ENCODE measurements around the gene PSMD13.
A peak's percentile ranks its signal among the peaks of the same experiment; 100 is the strongest.

Gene PSMD13

DNA sequence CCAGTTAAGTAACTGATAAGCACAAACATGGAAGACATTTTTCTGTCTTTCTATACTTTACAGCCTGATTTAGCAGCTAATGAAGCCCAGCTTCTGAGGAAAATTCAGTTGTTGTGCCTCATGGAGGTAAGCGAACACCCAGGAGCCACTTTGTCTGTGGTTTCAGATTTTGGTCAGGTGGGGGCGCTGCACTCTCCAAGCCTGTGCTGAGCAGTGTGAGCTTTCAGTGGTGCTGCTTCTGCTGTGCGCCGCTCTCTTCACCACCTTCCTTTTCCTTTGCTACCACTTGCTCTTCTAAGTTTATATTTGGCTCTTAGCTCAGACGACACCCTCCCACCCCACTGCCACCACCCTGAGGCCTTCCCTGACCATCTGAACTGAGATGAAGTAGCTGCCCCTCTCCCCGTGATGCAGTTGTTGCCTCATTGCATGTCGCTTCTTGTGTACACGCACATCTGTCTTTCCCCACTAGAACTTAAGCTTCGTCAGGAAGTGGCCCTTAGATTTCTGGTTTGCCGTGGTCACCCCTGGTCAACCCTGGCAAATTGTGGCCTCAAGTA, 14.0 kb downstream of the PSMD13 start:
- DNase-seq = peak; percentile 77

DNA sequence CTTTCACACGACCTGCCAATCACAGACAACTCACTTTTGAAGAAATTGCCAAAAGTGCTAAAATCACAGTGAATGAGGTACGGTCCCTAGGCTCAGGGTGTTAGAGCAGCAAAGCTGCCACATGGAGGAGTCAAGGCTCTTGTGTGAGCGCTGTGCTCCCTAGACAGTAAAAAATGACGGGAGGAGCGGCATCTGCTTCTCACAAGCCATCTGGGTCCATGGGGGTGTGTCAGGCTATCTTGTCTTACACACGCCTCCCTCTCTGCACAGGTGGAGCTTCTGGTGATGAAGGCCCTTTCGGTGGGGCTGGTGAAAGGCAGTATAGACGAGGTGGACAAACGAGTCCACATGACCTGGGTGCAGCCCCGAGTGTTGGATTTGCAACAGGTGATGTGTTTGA, 14.8 kb downstream of the PSMD13 start:
- no peak for DNase-seq

DNA sequence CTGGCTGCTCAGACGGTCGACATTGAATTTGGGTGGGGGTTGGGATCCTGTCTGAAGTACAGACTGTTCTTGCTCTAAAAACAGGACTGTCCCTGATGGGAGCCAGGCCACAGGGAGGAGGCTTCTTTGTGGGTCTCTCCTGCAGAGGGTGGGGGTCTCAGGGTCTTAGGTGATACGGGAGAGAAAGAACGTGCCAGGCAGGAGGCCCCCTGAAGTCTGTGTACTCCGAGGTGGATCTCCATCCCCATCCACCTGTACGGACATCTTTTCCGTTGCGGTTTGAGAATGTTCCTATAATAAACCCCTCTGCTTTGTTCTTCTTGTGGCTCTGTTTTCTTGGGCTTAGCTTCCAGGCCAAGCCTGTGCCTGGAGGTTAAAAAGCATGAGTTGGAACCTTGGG, 15.9 kb downstream of the PSMD13 start:
- DNase-seq = no peak

DNA sequence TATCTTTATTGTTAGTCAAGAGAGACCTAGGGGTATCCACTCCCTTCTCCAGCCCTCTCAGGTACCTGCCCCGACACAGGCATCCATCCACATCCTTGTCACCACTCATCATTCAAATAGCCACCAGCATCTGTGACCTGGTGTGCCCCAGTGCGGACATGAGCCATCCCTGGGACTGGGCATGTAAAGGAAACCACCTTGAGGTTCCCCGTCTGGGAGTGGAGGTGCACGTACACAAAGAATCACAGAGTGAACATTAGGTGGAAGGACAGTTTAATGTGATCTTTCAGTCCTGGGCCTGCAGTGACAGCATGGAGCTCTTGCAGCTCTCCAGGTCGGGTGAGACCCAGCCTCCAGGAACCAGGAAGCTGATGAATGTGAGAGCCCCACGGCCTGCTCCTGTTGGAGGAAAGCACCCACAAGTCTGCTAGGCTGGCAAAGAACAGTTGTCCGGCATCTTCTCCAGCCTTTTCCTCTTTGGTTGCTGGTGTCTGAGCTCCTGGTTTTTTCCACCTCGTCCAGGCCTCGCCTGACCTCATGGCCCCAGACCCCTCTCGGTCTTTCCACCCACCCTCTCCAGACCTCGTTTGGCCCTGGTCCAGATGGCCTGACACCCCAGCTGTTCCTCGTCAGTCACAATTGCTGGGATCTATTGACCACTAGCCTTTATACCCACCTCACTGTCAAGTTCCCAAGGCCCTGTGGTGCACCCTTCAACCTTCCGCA, 16.5 kb downstream of the PSMD13 start:
- no peak for DNase-seq

DNA sequence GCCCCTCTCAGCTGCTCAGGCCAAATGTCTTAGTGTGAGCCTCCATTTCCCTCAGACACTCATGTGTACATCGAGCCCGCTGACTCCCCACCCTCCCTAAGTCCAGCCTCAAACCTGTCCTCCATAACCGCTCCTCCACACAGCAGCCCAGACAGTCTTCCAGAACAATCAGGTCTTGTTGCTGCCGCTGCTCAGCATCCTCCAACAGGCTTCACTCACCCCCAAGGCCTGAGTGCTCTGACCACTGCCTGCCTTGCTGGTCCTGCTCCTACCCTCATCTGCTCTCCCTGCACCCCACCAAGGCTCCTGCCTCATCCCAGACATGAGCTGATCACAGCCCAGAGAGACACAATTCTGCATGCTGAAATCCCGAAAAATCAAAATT, 17.1 kb downstream of the PSMD13 start:
- DNase-seq = no peak

DNA sequence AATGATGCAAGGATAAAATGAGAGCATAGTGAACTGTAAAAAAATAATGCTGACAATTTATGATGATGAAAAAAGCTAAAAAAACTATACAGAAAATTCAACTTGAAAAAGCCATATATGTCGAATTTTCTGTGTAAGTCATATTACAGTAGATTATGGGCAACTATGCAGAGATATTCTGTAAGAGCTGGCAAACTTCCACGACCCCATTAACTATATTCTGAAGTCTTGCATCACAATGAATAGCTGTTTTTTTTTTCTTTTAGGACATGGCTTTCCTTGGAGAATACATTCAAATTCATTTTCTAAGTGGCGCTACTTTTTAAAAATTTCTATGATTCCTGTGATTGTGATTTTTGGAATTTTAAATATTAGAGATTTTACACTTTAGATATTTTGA, 18.4 kb downstream of the PSMD13 start:
- DNase-seq = no peak

DNA sequence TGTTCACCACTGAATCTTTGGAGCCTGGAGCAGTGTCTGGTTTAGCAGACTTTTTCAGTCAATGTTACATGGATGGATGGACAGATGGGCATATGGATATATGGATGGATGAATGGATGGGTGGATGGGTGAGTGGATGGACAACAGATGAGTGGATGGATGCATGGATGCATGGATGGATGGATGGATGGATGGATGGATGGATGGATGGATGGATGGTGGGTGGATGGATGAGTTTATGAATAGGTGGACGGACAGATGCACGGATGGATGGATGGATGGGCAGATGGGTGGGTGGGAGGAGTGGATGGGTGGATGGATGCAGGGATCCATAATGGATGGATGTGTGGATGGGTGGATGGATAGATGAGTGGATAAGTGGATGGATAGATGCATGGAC, 19.0 kb downstream of the PSMD13 start:
- no peak for DNase-seq

DNA sequence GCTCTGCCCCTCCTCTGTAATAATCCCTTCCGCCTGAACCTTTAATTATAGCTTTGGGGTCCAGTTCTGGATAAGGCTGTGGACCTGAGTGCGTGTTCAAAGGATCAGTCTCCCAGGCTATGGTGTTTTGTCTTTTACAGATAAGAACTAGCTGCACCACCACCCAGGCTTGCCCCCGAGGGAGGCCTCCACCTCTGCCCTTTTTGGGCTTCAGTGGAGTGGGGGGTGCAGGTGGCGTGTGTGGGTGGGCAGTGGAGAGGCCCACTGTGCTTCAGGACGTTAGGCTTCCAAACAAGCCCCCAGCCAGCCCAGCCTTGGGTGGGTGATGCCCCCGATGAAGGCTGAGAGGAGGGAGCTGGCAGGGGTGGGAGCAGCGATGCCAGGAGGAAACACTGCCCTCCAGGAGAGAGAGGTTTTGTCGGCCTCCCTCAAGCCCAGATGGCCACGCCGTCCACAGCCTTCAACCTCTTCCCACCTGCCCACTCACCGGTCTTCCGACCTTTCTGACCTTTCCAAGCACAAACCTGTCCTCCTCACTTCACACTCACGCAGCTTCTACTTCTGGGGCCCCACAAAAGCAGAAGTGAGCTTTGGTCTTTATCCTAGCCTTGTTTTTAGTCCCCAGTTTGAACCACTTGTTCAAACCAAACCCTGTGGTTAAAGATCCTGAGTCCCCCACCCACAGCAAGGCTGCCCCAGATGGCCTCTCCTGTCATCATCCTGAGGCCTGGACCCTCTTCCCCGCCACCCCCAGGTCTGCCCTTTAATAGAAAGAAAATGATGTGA, 20.4 kb downstream of the PSMD13 start:
- DNase-seq = no peak

DNA sequence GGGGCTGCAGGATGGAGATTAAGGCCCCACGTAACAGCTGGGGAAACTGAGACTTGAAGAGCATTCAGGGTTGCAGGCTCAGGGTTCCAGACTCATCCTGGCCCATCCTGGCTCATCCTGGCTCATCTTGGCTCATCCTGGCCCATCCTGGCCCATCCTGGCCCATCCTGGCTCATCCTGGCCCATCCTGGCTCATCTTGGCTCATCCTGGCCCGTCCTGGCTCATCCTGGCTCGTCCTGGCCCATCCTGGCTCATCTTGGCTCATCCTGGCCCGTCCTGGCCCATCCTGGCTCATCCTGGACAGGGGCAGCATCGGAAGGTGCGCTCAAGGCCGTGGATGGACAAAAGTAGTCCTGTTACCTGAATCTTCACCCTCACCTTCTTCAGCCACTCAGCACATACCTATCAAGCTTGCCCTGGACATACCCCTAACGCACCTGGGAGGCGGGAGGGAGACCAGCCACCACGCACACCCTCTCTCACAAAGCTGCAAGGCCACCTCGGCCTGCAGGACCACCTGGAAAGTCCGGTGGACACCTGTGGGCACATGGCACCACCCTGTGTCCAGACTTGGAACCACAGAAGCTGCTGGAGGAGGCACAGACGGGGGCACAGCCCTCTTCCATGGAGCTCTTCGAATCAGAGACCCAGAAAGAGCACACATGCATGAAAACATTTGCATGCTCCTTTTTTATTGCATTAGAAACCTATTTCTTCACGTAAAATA, 21.2 kb downstream of the PSMD13 start:
- no peak for DNase-seq

DNA sequence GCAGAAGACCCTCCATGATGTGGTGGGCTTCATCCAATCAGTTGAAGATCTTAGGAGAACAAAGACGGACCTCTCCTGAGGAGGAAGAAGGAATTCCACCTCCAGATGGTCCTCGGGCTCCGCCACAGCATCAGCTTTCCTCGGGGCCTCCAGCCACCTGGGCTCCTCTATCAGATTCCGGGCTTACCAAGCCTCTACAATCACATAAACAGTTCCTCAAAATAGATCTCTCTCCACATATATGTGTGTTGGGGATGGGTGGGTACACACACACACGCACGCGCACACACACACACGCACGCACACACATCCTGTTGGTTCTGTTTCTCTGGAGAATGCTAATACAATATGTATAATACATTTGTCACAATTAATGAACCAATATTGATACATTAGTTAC, 22.6 kb downstream of the PSMD13 start:
- no peak for DNase-seq

DNA sequence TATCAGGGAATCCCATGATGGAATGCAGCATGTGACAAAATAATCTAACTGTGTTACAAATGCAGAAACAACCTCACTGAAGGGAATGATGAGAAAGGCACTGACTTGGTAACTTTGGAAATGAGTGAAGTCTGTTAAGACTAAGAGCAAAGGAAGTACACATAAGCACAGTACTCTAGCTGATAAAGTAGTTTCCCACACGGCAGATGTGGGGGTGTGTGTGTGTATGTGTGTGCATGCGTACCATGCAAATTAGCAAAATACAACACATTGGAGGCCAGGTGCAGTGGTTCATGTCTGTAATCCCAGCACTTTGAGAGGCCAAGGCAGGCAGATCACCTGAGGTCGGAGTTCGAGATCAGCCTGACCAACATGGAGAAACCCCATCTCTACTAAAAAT, 24.8 kb downstream of the PSMD13 start:
- DNase-seq = no peak

DNA sequence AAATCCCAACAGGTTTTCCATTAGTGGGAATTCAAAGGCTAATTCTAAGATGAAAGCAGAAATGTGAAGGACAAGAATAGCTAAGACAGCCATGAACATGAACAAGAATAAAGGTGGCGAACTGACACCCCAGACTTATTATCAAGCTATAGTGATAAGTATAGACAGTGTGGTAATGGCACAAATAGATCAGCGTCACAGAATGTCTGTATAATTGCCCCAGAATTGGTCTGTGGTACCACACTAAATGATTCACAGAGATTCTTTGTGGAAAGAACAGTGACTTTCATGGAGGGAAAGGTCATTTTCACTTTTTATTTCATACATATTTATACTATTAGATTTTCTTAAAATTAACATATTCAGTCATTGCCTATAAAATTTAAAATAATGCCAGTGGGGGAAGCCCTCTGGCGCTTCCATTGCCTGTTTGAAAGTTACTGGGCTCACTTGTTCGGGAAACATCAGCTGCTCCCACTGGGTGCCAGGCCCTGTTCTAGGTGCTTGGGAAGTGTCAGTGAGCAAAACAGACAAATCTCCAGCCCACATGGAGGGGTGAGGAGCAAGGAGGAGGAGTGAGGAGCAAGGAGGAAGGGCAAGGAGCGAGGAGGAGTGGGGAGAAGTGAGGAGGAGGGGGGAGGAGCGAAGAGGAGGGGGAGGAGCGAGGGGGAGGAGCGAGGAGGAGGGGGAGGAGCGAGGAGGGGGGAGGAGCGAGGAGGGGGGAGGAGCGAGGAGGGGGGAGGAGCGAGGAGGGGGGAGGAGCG, 30.1 kb downstream of the PSMD13 start:
- DNase-seq = peak; percentile 50

DNA sequence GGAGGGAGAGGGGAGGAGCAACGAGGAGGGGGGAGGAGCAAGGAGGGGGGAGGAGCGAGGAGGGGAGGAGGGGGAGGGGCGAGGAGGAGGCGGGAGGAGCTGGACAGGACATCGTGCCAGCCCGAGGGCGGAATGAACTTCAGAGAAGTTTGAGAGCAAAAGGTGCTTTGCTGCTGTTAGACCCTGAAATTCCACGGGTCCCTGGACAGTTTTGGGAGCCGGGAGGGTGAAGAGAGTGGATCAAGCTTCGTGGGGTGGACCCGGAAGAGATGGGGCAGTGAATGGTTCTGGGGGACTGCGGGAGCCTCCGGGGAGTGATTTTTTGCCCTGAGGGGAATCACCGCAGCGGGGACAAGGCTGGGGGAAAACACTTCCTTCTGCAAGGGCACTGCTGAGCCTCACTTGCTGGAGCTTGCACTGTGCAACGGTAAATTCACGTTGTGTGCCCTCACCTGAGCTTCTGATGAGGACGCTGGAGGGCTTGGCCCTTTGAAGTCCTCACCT, 30.8 kb downstream of the PSMD13 start:
- peak; percentile 61 for DNase-seq

DNA sequence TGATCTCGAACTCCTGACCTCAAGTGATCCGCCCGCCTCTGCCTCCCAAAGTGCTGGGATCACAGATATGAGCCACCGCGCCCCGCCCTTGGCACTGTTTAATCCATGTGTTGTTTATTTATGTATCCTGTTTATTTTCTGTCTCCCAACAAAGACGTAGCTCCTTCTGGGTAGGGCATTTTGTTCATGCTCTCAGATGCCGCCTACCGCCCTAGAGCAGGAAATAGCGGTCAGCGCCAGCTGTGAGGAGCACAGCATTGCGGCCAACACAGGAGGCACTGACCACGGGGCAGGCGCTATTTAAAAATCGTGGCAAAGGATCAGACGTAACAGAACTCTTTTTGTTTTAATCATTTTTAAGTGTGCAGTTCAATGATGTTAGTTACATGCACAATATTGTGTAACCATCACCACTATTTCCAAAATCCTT, 32.0 kb downstream of the PSMD13 start:
- peak; percentile 67 for DNase-seq

DNA sequence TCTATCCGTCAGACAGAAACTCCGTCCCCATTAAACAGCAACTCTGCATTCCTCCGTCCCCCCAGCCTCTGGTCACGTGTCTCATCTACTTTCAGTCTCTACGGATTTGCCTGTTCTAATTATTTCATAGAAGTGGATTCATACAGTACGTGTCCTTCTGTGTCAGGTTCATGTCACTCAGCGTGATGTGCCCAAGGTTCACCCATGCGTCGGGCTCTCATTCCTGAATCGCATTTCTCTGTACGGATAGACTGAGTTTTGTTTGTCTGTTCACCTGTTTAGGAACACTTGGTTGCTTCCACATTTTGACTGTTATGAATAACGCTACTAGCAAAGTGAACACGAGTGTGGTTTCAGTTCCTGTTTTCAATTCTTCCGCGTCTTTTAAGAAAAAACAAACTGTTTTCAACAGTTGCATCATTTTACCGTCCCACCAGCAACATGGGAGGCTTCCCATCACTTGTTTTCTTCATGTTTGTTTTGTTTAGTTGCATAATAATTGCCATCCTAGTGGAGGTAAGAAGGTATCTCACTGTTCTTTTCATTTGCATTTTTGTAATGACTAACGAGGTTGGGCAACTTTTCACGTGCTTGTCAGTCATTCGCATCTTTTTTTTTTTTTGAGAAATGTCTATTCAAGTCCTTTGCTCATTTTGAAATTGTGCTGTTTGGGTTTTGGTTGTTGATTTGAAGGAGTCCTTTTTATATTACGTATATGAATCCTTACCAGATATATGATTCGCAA, 32.5 kb downstream of the PSMD13 start:
- peak; percentile 89 for DNase-seq

DNA sequence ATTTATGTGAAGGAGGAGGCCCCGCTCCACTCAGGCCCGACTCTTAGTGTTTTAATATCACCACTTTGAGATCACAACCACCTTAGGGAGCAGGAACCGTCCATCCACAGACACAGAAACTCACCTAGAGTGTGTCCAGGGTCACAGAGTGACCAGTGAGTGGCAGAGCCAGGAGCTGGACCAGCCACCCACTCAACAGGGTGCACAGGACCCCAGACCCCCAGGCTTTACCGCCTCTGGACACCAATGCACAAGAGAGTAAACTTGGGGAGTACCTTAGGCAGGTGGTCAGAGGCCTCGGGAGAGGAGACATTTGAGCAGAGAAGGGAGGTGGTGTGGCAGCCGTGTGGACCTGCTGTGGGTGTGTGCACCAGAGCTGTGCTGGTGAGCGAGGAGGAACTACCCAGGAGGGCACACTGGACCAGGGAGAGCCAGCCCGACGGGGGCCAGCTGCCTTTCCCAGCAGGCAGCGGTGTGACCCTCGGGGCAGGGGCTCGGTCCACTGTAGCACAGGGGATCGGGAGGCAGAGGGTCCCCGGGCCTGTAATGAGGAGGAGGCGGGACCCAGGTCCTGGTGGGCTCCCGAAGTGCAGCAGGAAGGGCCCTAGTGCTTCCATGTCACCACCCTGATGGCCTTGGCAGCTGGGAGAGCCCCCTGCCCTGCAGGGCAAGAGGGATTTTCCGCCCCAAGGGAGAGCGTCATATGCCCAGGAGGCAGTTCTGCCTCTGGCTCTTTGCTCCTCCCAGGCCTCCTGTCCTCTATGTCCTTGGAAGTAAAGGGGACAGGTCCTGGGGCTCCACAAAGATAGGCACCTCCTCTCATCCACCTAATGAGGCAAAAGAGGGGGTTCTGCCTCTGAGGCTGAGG, 33.9 kb downstream of the PSMD13 start:
- DNase-seq = no peak

DNA sequence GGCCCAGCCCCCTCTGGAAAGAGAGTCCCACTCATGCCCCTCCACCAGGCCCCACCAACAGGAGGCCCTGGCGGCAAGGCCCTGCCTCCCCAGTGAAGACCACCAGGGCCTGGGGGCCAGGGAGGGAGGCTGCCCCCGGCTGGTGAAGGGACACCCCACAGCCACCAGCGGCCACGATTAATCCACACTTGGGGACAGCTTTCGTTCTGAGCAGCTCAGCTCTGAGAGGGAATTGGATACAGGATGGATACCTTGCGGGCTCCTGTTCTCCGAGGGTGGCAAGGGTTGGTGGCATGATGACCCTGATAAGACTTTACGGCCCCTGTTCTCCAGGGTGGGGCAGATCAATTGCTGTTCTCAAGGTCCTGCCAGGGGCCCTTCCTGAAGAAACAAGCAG, 34.5 kb downstream of the PSMD13 start:
- no peak for DNase-seq

DNA sequence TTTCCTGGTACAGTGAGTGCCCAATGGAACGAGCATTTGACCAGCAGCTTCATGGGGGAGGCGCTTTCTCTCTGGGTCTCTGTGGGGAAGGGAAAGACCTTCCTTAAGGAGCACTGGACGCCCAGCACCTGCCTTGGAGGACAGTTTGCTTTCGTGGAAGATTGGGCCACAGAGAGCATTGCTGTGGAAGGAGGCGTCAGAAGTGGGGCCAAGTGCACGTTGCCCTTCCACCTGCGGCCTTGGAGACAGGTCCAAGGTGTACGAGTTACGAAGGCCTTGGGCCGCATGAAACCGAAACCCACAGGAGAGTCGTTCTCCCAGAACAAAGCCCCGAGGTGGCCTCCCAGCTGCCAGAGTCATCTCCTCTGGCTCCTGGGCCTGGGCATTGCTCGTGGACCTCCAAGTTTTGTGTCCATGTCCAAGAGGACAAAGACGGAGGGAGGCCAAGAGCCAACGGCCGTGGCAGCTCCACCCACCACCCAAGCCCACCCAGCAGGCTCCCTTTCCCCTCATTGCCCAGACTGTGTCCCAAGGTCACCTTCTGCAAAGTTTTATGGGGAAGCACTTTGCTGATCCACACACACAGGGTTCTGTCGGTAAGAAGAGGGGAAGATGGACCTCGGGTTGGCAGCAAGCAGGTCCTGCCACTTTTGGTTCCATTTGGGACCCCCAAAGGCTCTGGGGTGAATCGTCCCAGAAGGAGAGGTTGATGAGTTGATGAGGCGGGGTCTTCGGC, 35.6 kb downstream of the PSMD13 start:
- DNase-seq = no peak

DNA sequence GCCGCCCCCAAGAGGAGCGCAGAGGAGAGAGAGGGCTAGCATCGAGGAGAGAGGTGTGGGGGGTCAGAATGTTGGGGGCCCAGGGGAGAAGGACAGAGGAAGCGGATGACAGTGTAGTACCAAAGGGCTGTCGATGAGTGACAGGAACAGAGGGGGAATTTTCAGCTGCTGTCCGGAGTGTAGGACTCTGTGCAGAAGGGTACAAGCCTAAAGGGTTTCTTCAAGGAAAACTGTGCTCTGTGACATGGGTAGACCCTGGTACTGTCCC, 36.1 kb downstream of the PSMD13 start:
- DNase-seq = no peak

DNA sequence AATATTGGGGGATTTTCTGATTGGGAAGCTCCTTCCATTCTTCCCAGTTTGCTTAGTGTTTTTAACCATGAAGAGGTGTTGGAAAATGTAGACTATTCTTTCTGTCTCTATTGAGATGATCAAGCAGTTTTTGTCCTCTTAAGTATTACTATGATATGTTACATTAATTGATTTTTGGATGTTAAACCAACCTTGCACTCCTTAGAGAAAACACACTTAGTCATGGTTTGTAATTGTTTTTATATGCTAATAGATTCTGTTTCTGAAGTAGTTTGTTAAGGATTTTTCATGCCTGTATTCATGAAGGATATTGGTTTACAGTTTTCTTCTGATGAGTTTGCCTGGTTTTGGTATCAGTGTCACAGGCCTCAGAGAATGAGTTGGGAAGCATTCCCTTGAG, 39.4 kb downstream of the PSMD13 start:
- no peak for DNase-seq
